ENCODE results near the gene ELFN1.

Gene ELFN1

DNA sequence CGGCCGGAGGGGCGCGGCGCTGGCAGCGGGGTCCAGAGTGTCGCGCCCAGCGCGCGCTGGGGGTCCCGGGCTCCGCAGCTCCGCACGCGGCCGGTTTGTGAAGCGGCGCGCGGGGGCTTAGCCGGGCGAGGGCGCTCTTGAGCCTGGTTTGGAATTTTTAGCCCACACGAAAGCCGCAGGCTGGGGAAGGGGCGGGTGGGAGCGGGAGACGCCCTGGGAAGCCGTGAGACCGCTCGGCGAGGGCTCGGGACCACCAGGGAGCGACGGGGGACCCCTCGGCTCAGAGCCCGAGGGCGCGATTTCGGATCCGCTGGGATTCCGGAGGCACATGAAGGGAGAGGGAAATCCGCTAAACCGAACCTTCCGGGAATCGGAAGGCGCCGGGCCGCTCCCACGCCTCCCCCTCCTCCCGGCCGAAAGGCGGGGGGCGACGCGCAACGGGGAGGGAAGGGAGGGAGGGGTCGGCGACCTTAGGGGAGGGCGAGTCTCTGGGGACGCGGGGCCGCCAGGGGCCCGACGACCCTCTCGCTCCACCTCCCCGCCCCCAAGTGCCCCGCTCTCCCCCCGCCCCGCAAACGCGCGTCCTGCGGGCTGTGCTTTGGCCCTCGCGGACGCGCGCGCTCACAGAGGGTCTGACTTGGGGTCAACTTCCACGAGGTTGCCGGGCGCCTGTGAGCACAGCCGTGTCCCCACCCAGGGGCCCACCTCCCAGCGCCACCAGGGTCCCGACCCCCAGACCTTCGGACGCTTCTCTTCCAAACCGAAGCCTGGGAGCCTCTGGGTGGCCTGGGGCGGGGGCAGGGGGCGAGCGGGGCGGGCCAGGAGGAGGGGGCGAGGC is 5.1 kb upstream of the ELFN1 start:
- peak in 3 of 4 experiments; percentile 18 to 41 (median 21) for DNase-seq

DNA sequence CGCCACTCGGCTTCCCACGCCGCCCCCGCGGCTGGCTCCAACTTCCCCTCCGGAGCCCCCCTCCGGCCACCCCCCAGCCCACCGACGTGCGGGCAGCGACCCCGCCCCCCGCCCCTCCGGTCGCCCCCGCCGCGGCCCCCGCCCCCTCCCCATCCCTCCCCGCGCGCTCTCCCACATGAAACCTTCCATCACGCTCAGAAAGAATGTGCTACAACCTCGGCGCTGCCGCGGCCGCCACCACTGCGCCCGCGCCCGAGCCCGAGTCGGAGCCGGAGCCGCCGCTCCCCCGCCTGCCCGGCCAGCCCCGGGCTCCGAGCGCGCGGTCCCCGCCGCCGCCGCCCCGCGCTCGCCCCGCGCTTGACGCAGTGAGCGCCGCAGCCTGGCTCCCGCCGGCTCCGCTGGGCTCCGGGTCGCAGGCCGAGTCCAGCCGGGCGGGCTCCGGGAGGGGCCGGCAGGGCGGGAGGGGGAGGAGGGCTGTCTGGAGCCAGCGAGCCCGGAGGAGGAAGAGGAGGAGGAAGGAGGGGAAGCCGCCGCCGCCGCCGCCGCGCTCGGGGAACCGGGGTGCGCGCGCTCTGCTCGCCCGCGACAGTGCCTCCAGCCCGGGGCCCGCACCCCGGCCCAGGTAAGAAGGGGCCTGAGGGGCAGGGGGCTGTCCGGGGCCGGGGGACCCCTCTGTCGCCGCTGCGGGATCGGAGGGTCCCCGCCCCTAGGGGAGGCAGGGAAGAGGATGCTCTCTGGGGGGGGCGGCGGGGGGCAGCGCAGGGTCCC is 4.3 kb upstream of the ELFN1 start:
- DNase-seq, result no peak

DNA sequence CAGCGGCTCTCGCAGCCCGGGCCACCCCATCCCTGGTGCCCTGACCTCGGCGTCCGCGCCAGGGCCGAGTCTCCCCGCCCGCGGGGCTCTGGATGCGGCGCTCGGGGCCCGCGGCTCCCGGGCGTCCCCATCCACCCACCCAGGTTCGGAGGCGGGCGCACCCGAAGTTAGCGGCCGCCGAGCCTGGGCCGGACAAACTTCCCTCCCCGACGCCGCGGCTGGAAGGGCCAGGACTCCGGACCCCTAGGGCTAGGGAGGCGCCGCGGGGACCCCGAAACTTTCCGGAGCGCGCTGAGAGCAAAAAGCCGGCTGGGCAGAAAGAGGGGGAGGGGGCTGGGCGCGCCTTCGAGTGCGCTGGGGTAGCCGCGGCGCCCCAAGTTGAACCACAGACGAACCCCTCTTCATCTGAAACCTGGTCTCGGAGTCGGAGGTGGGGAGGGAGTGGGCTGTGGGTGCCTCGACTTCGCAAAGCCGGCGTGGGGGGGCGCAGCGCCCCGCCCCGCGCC is 3.7 kb upstream of the ELFN1 start:
- no peak for DNase-seq

DNA sequence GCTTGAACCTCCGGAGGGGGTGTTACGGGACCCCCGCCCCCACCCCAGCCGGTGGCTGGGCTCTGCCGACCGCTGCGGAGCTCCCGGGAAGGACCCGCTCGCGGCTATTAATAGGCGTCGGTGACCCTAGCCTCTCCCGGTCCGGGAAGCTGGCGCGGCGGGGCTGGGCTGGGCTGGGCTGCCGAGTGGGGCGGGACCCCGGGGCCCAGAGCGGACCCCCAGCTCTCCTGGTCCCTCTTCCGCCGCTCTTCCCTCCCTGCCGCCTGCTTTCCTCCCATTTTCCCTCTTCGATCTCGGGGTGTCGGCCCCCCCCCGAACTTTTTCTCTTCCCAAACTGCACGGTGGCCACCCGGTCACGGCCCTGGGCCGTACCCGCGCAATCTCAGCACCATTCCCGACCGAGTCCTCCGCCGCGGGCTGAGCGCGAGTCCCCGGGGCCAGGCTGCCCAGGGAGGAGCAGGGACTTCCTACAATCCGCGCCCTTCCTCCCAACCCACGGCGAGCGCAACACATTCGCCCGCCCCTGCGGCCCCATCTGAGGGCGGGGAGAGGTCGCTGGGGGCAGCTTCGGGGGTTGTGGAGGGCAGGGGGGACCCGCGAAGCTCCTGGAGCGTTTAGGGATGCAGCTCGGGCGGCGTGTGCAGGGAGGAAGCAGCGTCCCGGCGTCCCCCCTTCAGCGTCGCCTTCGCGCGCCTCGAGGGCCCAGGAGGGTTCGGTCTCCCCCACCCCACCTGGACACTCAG is 3.1 kb upstream of the ELFN1 start:
- DNase-seq, result no peak

DNA sequence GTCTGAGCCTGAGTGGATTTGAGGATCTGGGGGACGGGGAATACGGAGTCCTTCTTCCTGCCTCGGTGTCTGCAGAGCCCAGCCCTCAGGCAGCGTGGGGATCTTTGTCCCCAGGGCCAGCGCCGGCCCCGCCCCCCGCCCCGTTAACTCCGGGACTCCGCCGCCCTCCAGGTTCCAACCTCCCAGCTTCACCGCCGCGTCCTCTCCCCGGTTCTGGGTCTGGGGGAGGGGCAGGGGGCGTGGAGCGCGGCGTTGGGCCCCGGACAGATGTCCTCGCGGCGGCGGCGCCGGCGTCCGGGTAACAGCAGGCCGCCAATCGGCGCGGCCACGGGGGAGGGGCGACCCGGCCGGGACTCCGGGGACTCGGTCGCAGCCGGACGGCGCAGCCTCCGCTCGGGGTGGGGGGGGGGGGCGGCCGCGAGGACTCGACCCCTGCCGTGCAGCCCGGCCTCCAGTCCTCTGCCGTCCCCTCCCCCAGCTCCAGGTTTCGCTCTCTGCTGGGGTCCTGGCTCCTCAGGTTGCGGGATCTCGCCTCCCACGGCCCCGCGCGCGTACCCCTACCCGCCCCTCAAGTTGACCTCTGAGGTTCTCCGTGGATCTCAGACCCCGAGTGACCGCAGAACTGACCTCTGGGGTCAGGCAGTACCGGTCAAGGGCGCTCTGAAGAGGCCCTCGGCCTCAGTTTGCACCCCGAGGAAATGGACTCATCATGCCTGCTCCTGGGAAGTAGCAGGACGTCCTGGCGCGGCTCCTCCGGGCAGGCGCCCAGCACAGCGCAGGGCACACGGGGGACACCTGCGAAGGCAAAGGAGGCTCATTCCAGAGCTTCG is 2.3 kb upstream of the ELFN1 start:
- DNase-seq, result no peak

DNA sequence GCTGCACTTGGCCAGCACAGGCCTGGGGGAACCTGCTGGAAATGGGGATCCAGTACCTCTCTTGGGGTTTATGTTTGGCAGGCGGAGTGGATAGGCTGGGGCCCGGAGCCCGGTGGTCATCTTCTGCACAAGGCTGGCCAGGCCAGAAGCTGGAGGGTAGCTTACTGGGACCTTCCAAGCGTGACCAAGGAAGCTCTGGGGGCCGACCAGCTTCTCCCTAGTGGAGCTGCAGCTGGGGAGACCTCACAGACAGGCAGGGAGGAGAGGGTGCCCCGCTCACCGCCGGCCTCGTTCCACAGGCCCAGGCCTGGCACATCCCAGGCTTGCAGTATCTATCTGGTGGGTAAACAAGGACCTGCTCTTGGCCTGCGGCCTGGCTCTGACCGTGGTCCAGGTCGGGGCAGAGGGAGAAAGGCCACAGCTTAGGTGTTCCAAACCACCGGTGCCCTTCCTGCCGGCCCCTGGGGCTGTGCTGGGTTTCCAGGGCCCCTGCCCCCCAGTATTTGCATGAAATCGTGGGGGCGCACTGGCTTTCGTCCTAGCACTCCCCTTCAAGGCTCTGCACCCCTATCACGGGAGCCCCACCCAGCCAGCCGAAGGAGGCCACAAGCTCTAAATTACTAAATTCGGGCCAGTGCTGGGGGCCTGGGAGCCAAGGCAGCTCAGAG is 1.5 kb upstream of the ELFN1 start:
- DNase-seq, result no peak

DNA sequence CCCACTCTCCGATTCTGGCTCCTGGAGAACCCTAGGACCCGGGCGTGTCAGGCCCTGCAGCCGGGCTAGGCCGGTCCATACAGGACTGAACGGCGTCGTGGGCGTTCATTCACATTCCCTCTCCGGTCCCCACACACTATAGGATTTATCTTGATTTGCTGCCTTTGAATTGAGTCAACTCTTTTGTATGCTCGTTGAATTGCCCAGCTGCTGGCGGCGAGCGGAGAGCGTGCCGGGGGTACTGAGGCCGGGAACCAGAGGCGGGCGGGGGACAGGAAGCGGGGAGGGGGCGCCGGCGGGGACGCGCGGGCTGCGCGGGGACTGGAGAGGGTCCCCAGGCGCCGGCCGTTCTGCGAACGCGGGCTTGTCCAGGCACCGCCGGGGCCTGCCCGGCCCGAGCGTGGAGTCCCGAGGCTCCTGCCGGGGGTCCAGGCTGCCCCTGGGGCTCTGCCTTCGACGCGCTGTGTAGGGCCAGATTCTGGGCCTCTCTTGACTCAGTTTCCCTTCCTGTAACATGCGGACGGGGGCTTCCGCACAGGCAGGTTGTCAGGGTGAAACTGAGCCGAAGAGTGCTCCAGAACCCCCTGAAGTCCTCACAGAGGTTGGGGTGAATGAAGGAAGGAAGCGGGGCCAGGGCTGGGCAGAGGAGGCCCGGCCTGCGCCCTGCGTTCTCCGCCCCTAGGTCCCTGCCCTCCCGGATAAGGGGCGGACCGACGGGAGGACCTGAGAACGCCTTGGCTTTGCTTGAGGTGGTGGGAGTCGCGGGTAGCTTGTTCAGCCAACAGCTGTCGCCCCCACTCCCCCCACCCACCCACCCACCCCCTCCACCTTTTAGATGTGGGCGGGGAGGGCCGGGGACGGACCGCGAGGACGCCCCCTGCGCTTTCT is 769 bp upstream of the ELFN1 start:
- no peak for DNase-seq

DNA sequence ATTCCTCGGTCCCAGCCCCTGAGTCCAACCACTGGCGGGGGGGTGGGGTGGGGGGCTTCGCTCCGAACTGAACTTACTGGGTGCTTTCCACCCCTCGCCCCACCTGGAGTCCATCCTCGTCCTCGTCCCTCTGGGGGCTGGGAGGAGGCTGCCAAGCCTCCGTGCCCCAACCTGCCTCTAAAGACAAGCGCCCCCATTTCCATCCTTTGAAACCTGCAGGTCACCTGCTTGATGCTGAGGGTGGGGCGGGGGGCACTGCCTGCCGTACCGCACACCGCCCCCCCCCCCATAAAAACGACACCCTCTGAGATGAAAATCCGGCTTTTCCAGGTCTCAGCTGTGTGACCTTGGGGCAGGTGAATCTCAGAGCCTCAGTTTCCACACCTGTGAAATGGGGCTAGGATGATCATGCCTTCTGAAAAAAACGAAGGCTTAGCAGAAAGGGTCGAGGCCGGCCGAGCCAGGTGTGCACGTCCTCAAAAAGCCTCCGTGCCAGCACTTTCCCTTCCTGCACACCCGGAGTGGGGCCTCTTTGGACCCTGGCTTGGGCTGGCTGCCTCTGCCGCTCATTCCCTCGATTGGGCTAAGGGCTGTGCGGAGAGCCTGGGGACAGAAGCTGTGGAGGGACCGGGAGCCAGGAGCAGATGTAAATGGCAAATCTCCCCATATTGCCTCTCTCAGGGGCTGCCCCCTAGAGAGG is 967 bp downstream of the ELFN1 start:
- DNase-seq, result no peak

DNA sequence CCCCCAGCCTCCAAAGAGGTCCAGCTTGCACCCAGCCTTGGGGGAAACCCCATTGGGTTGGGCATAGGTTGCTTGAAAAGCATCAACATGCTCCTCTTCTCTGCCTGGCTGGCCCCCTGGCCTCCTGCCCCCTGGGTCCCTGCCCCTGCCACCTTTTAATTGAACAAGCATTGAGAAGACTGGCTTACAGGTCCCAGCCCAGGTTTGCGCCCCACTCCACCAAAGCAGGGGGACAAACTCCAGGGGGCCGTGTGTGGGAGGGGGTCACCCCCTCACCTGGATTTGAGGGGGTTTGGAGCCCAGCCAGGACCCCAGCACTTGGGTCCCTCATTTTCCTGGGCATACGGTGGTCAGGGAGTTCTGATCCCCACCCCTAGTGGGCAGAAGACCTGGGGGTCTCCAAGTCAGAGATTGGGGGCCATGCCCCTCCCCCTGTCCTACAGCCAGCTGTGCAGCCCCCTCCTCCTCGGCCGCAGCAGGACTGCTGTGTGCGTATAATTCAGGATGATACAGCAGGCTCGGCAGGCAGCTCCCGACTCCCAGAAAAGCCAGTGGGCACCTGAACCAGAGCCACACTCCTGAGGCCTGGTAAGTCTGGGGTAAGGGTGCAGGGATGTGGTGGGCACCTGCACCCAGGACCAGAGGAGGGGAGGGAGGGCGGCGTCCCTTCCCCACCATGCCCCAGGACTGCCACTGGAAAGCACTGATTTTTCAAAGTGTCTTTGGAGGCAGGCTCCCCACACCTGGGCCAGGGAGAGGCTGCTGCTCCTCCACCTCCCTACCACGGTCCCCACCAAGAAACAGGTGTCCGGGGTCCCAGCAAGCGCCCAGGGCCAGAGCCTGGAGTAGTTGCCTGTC is 1.7 kb downstream of the ELFN1 start:
- DNase-seq, result no peak

DNA sequence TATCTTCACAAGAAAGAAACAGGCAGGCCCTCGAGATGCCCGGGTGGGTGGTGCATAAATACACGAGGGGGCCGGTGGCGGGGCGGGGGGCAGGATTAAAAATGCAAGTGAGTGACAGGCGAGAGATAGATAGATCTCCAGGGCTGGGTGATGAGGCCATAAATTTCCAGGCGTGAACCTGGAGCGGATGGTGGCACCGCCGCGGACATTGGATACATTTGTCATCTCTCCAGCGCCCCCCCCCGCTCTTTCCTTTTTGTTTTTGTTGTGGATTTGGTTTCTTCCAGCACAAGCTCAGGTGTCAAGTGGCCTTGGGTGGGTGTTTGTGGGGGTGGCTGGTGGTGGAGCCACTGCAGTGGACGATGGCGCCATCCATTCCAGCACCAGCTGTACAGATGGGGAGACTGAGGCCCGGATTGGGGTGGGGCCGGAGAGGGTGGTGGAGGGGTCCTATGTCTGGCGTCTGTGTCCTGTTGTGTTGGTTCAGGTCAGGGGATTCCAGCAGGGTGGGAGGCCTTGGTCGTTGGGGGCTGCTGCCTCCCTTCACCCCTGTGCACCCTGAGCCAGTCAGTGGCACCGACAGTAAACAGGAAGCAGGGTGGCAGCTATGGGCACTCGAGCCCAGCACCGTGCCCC is 2.9 kb downstream of the ELFN1 start:
- no peak for DNase-seq

DNA sequence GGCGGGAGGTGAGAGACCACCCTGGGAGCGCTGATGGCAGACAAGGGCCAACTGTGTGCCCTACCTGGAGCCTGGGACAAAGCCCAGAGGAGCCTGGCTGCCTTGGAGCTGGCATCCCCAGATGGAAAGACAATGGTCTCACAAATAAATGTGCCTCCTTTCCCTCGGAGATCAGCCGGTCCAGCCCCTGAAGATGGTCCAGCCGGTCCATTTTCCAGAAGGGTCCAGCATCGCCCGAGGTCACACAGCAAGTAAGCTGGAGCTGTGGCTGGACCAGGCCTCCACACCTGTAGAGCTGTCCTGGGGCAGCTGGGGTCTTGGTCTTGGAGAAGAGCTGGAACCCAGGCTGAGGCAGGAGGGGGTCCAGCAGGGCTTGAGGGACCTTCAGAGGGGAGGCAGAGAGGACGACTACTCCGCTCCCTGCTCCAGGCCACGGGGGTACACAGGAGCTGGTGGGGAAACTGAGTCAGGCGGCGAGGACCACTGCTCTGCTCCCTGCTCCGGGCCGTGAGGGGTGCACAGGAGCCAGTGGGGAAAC is 3.6 kb downstream of the ELFN1 start:
- DNase-seq, result no peak

DNA sequence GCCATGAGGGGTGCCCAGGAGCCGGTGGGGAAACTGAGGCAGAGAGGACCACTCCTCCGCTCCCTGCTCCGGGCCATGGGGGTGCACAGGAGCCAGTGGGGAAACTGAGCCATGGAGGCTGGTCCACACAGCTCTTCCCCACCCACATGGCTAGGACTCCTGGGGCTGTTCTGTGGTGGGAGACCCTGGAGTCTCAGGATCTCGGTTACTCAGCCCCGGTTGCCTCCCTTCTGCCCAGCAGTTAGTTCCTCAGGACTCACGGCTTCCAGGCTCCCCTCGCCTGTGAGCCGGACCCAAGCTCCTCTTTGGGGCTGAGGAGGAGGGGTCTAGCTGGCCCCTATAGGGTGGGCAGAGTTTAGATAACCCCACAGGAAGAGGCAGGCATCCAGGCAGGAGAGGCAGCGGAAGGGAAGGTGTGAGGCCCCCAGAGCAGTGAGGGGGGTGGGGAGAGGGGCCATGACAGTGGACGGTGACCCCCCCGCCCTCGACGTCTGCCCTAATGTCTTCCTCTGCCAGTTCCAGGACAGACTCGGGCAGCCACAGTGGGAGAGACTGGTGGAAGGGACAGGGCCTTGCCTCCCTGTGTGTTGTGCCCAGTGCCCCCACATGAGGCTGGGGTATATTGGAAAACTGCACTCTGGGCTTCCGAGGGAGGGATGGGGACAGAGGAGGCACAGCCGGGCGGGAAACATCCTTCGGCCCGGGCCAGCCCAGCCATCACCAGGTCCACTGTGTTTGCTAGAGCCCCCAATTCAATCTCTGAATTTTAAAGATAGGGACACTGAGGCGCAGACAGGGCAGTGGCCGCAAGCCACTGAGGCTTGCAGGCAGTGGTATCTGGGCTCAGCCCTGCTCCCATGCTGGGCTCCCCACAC is 4.3 kb downstream of the ELFN1 start:
- DNase-seq, result no peak

DNA sequence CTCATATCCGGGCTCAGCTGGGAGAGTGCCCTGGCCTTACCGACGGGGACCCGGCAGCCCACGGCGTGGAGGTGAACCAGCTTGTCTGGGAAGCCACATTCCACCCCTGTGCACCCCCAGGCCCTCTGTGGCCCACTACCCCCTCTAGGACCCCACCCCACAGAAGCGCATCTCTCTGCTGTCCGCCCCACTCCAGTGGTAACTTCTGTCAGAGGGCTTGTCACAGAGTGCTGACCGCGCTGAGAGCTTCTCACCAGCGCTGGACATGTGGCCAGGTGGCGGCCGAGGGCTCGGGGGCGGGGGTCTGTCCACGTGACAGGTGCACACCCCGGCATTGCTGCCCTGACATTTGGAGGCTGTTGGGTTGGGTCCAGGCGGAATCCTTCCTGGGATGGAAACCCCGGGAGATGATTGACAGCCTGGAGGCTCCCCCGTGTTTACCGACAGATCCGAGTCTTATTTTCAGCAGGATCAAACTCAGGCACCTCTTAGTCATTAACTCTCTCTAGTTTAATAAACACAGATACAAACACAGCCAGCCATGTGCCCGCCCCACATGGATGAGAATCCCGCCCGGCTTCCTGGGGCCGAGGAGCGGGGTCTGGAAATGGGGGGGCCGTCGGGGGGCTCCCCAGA is 5.1 kb downstream of the ELFN1 start:
- DNase-seq, result no peak

DNA sequence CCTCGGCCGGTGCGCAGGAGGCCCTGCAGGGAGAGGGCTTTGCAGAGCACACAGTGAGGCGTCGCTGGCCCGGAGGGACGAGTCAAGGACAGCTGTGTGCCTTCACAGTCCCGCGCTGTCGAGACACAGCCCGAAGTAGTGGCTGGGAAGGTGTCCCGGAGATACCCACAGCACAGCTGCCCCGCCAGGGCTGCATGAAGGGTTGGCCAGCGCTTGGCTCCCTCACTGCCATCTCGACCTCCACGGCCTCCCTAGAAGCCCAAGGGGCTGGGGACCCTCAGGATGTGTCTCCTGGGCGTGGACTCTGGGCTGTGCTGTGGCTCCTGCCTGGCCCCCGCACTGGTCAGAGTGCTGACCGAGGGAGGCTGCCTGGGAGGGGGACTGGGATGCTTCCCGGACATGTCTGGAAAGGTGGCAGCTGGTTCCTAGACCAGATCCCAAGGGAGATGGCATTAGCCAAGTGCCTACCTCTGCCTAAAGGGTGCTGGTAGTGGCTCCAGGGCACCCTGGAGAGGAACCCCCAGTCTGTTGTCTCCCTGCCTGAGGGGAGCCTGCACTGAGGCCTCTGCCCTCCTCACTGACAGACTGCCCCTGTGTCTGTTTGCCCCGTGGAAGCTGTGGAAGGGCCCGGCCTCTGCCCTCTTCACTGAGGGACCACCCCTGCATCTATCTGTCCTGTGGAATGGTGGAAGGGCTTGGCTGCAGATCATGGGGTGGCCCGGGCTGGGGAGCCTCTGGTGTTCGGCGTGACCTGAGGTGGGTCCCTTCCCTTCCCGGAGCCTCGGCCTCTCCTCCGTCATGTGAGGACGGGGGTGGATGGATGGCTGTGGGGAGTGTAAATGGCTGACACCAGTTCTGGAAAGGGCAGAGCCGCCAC is 5.8 kb downstream of the ELFN1 start:
- no peak for DNase-seq

DNA sequence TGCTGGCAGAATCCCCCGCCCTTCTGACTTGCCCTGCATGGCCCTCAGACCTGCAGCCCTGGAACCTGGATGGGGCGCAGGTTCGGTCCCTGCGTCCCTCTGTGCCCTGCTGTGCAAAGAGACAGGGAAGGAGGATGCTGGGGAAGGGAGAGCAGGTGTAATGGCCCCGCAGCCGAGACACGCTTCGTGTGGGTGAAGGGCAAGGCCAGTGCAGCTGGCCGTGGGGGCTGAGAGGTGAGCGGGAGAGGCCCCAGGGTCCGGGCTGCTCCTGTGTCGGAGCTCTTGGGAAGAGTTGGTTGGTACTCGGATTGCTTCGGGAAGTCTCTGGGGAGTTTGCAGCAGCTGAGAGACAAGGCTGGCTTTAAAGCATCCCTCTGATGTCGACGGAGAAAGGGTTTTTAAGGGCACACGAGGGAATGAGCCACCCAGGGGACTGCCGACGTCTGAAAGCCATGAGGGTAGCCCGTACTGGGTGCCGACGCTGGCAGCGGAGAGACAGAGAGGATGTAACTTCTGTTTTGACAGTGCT is 6.5 kb downstream of the ELFN1 start:
- DNase-seq, result no peak

Data from activated naive CD4-positive, alpha-beta T cell (primary cell).